Right renal cortex interstitium (tissue), 3 donors: ENCODE data around the gene IL1R2. TPM values are rescaled to one million over a fixed set of nuclear protein-coding genes. Genes with fewer than 3 reads are reported as not detected.

Experiments used
- DNase-seq, 3 donors: peaks; one replicate each; pipeline ENCODE4 v3.0.0-alpha.2; 2013; ENCODE audit warnings: low read depth in 3 of 3, low spot score in 2 of 3
- polyA plus RNA-seq, 3 donors: library from polyadenylated mRNA; unstranded; fragments of 120-200 nt; gene quantifications; one replicate each; pipeline ENCODE4 v1.2.1, GENCODE V29; 2013; ENCODE audit not compliant: insufficient read length in 3 of 3

The IL1R2 gene
- polyA plus RNA-seq = under 1 TPM; 0.26 to 0.75 (median 0.43) TPM

- DNase-seq = no peak
Observed at GRCh38 chr2:101991721-101992145, at the start of gene IL1R2. IL1R2 (plus strand) TSS chr2:101991960; CDS start chr2:102008576, 16,616 bp downstream.

- no peak for DNase-seq
Observed at GRCh38 chr2:101942851-101943250, 48.9 kb upstream of the IL1R2 start.

GRCh38 chr2:101946372-101947039, 45.3 kb upstream of the IL1R2 start:
- no peak for DNase-seq

GRCh38 chr2:101947374-101947773, 44.4 kb upstream of the IL1R2 start:
- no peak for DNase-seq

GRCh38 chr2:101948625-101949155, 43.1 kb upstream of the IL1R2 start:
- DNase-seq = no peak

GRCh38 chr2:101949304-101949703, 42.5 kb upstream of the IL1R2 start:
- no peak for DNase-seq

- DNase-seq = no peak
Observed at GRCh38 chr2:101951296-101951695, 40.5 kb upstream of the IL1R2 start.

GRCh38 chr2:101952551-101952950, 39.2 kb upstream of the IL1R2 start:
- no peak for DNase-seq

- no peak for DNase-seq
Observed at GRCh38 chr2:101956465-101957438, 35.0 kb upstream of the IL1R2 start.

GRCh38 chr2:101958061-101958460, 33.7 kb upstream of the IL1R2 start:
- DNase-seq = no peak

GRCh38 chr2:101960819-101961337, 30.9 kb upstream of the IL1R2 start:
- no peak for DNase-seq

- peak in 2 of 3 donors; percentile 9 to 35 for DNase-seq
Observed at GRCh38 chr2:101961338-101962191, 30.2 kb upstream of the IL1R2 start.

- no peak for DNase-seq
Observed at GRCh38 chr2:101962309-101962708, 29.5 kb upstream of the IL1R2 start.

GRCh38 chr2:101963198-101963597, 28.6 kb upstream of the IL1R2 start:
- DNase-seq = no peak

GRCh38 chr2:101967826-101968513, 23.8 kb upstream of the IL1R2 start:
- DNase-seq = no peak

- no peak for DNase-seq
Observed at GRCh38 chr2:101969723-101970122, 22.0 kb upstream of the IL1R2 start.

GRCh38 chr2:101970901-101971300, 20.9 kb upstream of the IL1R2 start:
- no peak for DNase-seq

GRCh38 chr2:101971836-101972235, 19.9 kb upstream of the IL1R2 start:
- DNase-seq = no peak

- DNase-seq = no peak
Observed at GRCh38 chr2:101972621-101973434, 18.9 kb upstream of the IL1R2 start.
